DND-41 (cell line): Measurements from ENCODE around the gene SOCS1.

Experiments used
- EZH2 ChIP-seq: IDR thresholded peaks from 3 replicates; pipeline ENCODE4 v1.6.1; 2012; ENCODE audit warnings: borderline replicate concordance, low read depth, mild to moderate bottlenecking, moderate library complexity, low read length, inconsistent platforms; ENCODE audit not compliant: severe bottlenecking
- TF ChIP-seq, protein P1 (sequence below): IDR thresholded peaks from 2 replicates; pipeline ENCODE4 v1.5.1; 2012; ENCODE audit warnings: borderline replicate concordance, low read length, moderate library complexity, mild to moderate bottlenecking; ENCODE audit not compliant: poor library complexity, severe bottlenecking; ENCODE audit errors: extremely low read depth

GRCh38 chr16:11277607-11278337 is 21.8 kb upstream of the SOCS1 start:
- TF ChIP-seq, protein P1, sequence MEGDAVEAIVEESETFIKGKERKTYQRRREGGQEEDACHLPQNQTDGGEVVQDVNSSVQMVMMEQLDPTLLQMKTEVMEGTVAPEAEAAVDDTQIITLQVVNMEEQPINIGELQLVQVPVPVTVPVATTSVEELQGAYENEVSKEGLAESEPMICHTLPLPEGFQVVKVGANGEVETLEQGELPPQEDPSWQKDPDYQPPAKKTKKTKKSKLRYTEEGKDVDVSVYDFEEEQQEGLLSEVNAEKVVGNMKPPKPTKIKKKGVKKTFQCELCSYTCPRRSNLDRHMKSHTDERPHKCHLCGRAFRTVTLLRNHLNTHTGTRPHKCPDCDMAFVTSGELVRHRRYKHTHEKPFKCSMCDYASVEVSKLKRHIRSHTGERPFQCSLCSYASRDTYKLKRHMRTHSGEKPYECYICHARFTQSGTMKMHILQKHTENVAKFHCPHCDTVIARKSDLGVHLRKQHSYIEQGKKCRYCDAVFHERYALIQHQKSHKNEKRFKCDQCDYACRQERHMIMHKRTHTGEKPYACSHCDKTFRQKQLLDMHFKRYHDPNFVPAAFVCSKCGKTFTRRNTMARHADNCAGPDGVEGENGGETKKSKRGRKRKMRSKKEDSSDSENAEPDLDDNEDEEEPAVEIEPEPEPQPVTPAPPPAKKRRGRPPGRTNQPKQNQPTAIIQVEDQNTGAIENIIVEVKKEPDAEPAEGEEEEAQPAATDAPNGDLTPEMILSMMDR = no peak
- no peak for TF ChIP-seq EZH2
